ENCODE measurements around the gene MAML3.
A peak's percentile ranks its signal among the peaks of the same experiment; 100 is the strongest.

Gene MAML3

GRCh38 chr4:140156529-140157171, 2.7 kb upstream of the MAML3 start:
- no peak for DNase-seq (ENCODE audit: low read depth in 2 of 2)

GRCh38 chr4:140154572-140154891, 548 bp upstream of the MAML3 start:
- DNase-seq (ENCODE audit: low read depth in 2 of 2): no peak

- DNase-seq (ENCODE audit: low read depth in 2 of 2): no peak
These were observed 616 bp downstream of the MAML3 start for GRCh38 chr4:140153419-140153717.

GRCh38 chr4:140152751-140153418, 1.1 kb downstream of the MAML3 start:
- DNase-seq (ENCODE audit: low read depth in 2 of 2): peak in 1 of 2 donors; percentile 9

- peak; percentile 45 to 46 for DNase-seq (ENCODE audit: low read depth in 2 of 2)
These were observed 1.8 kb downstream of the MAML3 start for GRCh38 chr4:140152013-140152703.

GRCh38 chr4:140151699-140152012, 2.3 kb downstream of the MAML3 start:
- DNase-seq (ENCODE audit: low read depth in 2 of 2): peak in 1 of 2 donors; percentile 7

- DNase-seq (ENCODE audit: low read depth in 2 of 2): peak in 1 of 2 donors; percentile 17
These were observed 2.9 kb downstream of the MAML3 start for GRCh38 chr4:140150886-140151698.

- no peak for DNase-seq (ENCODE audit: low read depth in 2 of 2)
These were observed 3.4 kb downstream of the MAML3 start for GRCh38 chr4:140150636-140150885.

- no peak for DNase-seq (ENCODE audit: low read depth in 2 of 2)
These were observed 3.9 kb downstream of the MAML3 start for GRCh38 chr4:140149846-140150635.

GRCh38 chr4:140144050-140144449, 9.9 kb downstream of the MAML3 start:
- no peak for DNase-seq (ENCODE audit: low read depth in 2 of 2)

GRCh38 chr4:140141210-140141835, 12.7 kb downstream of the MAML3 start:
- DNase-seq (ENCODE audit: low read depth in 2 of 2): no peak

- DNase-seq (ENCODE audit: low read depth in 2 of 2): no peak
These were observed 13.4 kb downstream of the MAML3 start for GRCh38 chr4:140140566-140140965.

- DNase-seq (ENCODE audit: low read depth in 2 of 2): no peak
These were observed 15.6 kb downstream of the MAML3 start for GRCh38 chr4:140138428-140138827.

- DNase-seq (ENCODE audit: low read depth in 2 of 2): no peak
These were observed 16.3 kb downstream of the MAML3 start for GRCh38 chr4:140137671-140138070.

GRCh38 chr4:140136509-140136908, 17.5 kb downstream of the MAML3 start:
- no peak for DNase-seq (ENCODE audit: low read depth in 2 of 2)

GRCh38 chr4:140135529-140136088, 18.4 kb downstream of the MAML3 start:
- DNase-seq (ENCODE audit: low read depth in 2 of 2): no peak

- no peak for DNase-seq (ENCODE audit: low read depth in 2 of 2)
These were observed 19.1 kb downstream of the MAML3 start for GRCh38 chr4:140134746-140135425.

GRCh38 chr4:140133576-140133975, 20.4 kb downstream of the MAML3 start:
- DNase-seq (ENCODE audit: low read depth in 2 of 2): no peak

GRCh38 chr4:140131675-140132229, 22.2 kb downstream of the MAML3 start:
- no peak for DNase-seq (ENCODE audit: low read depth in 2 of 2)

GRCh38 chr4:140130677-140131076, 23.3 kb downstream of the MAML3 start:
- no peak for DNase-seq (ENCODE audit: low read depth in 2 of 2)

Data from stimulated activated CD4-positive, alpha-beta T cell treated with anti-CD3 and anti-CD28 coated beads, Interleukin-1b, Interleukin-23, amount 100 ng/mL, for 1 hour (primary cell).